Measurements from ENCODE around the gene DLG4. TPM values are rescaled to one million over a fixed set of nuclear protein-coding genes. Genes with fewer than 3 reads are reported as not detected.

DLG4 gene
- polyA plus RNA-seq (2011; rRNA removed) (10.2 and 11.6 TPM in 2 replicates), polyA minus RNA-seq (2011; rRNA and poly(A)+ RNA removed) (15.2 and 19.5 TPM in 2 replicates)

DNA sequence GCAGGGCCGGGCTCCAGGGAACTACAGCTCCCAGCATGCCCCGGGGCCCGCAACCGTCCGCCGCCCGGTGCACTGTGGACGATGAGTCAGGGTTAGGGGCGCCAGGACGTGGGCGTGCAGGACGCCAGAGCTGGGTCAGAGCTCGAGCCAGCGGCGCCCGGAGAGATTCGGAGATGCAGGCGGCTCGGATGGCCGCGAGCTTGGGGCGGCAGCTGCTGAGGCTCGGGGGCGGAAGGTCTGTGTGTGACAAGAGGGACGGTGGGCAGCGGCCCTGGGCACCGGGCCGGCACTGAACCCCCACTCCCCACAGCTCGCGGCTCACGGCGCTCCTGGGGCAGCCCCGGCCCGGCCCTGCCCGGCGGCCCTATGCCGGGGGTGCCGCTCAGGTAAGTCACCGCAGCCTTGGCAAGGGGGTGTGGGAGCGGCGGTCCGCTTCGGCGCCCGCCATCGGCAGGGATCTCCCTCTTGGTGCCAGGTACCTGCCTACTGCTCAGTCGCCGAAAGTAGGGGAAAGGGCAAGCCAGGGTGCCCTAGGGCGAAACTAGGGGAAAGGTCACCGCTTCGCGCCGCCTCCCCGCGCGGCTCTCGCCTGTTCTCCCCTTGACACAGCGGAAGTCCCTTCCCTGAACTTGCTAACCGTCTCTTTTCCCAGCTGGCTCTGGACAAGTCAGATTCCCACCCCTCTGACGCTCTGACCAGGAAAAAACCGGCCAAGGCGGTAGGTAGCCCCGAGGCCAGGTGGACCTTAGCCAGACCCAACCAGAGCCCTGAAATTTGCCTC is at the start of gene DLG4, which contains the start of gene ACADVL:
Gene DLG4, minus strand, starts transcription at position 25 of the 781 bp plus-strand sequence.
Gene ACADVL, plus strand, starts transcription at position 127 of the 781 bp plus-strand sequence. Its CDS starts 47 bp downstream, at position 174.
- DNase-seq (ENCODE audit: low read depth, low spot score) = peak; percentile 74
- TF ChIP-seq, protein P1, sequence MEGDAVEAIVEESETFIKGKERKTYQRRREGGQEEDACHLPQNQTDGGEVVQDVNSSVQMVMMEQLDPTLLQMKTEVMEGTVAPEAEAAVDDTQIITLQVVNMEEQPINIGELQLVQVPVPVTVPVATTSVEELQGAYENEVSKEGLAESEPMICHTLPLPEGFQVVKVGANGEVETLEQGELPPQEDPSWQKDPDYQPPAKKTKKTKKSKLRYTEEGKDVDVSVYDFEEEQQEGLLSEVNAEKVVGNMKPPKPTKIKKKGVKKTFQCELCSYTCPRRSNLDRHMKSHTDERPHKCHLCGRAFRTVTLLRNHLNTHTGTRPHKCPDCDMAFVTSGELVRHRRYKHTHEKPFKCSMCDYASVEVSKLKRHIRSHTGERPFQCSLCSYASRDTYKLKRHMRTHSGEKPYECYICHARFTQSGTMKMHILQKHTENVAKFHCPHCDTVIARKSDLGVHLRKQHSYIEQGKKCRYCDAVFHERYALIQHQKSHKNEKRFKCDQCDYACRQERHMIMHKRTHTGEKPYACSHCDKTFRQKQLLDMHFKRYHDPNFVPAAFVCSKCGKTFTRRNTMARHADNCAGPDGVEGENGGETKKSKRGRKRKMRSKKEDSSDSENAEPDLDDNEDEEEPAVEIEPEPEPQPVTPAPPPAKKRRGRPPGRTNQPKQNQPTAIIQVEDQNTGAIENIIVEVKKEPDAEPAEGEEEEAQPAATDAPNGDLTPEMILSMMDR (IDR thresholded peaks at IDR 0.05; ENCODE audit: low read depth, low read length) = no peak
- Histone ChIP-seq H3K27ac (ENCODE audit: low read depth, low read length) (peak within 1 kb of the TSS; percentile 87), H3K27me3 (ENCODE audit: control insufficient read depth, insufficient read depth, low read length) (no peaks in the 10 kb centered on the region), H3K9me3 (ENCODE audit: control insufficient read depth, insufficient read depth, low read length) (no peaks in the 10 kb centered on the region; the same call in 1 of the 2 replicates), H3K4me3 (ENCODE audit: low read depth, low read length) (peak within 1 kb of the TSS; percentile 86)
- ChIA-PET CTCF (interaction anchor here (0.8 to 2.1 kb wide), 5 partner anchors 17 to 174 kb away, joined by 3 to 10 read pairs (median 5); no protein-coding TSS in a partner anchor), POLR2A (interaction anchor here (0.5 to 4.2 kb wide), 10 partner anchors 14 to 984 kb away, joined by 3 to 42 read pairs (median 8); partner anchors contain the start of genes CTDNEP1, DVL2, ELP5 and GABARAP)

- H3K9me3 ChIP-seq (ENCODE audit: control insufficient read depth, insufficient read depth, low read length) = no peaks in the 10 kb centered on the region; the same call in 1 of the 2 replicates
- TF ChIP-seq, protein P1 (IDR thresholded peaks at IDR 0.05; ENCODE audit: low read depth, low read length) = no peak
- ChIA-PET CTCF (interaction anchor here (1.1 to 1.2 kb wide), 3 partner anchors 12 to 30 kb away, joined by 4 to 7 read pairs (median 4); no protein-coding TSS in a partner anchor), POLR2A (interaction anchor here (1.5 kb wide), 1 partner anchor 24 kb away, joined by 5 read pairs; no protein-coding TSS in a partner anchor)
- H3K27me3 ChIP-seq (ENCODE audit: control insufficient read depth, insufficient read depth, low read length) = peaks cover 8% of the 10 kb centered on the region
- H3K4me3 ChIP-seq (ENCODE audit: low read depth, low read length) = no peak overlapping the region
- H3K27ac ChIP-seq (ENCODE audit: low read depth, low read length) = no peak overlapping the region
- DNase-seq (ENCODE audit: low read depth, low spot score) = no peak
Measured at GRCh38 chr17:7266784-7267183, 47.1 kb upstream of the DLG4 start.

DNA sequence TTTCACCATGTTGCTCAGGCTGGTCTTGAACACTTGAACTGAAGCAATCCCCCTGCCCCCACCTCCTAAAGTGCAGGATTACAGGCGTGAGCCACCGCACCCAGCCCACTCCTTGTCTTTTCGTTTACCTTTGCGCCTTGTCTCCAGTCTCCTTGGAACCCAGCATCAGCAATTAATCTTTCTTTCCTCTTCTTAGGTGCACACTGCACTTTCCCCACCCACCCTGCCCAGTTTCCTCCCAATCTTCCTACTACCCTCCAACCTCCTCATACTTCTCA is 44.1 kb upstream of the DLG4 start:
- TF ChIP-seq, protein P1 (IDR thresholded peaks at IDR 0.05; ENCODE audit: low read depth, low read length) = no peak
- Histone ChIP-seq H3K9me3 (ENCODE audit: control insufficient read depth, insufficient read depth, low read length) (no peaks in the 10 kb centered on the region; the same call in 1 of the 2 replicates), H3K27ac (ENCODE audit: low read depth, low read length) (no peak overlapping the region), H3K4me3 (ENCODE audit: low read depth, low read length) (no peak overlapping the region), H3K27me3 (ENCODE audit: control insufficient read depth, insufficient read depth, low read length) (peaks cover 8% of the 10 kb centered on the region)
- POLR2A ChIA-PET = interaction anchor here (1.1 kb wide), 1 partner anchor 42 kb away, joined by 10 read pairs; no protein-coding TSS in a partner anchor
- CTCF ChIA-PET = no interaction called here
- DNase-seq (ENCODE audit: low read depth, low spot score) = no peak

GRCh38 chr17:7262935-7263800 is 43.5 kb upstream of the DLG4 start:
- no peaks in the 10 kb centered on the region; the same call in 1 of the 2 replicates for H3K9me3 ChIP-seq (ENCODE audit: control insufficient read depth, insufficient read depth, low read length)
- POLR2A ChIA-PET = no interaction called here
- H3K27me3 ChIP-seq (ENCODE audit: control insufficient read depth, insufficient read depth, low read length) = peaks cover 8% of the 10 kb centered on the region
- H3K27ac ChIP-seq (ENCODE audit: low read depth, low read length) = no peak overlapping the region
- CTCF ChIA-PET = no interaction called here
- no peak for DNase-seq (ENCODE audit: low read depth, low spot score)
- TF ChIP-seq, protein P1 (IDR thresholded peaks at IDR 0.05; ENCODE audit: low read depth, low read length) = no peak
- no peak overlapping the region for H3K4me3 ChIP-seq (ENCODE audit: low read depth, low read length)
